ENCODE data around the gene AGBL3. TPM values are rescaled to one million over a fixed set of nuclear protein-coding genes. Genes with fewer than 3 reads are reported as not detected.

AGBL3 gene
- polyA plus RNA-seq, 1 experiment, result 0.32 TPM

DNA sequence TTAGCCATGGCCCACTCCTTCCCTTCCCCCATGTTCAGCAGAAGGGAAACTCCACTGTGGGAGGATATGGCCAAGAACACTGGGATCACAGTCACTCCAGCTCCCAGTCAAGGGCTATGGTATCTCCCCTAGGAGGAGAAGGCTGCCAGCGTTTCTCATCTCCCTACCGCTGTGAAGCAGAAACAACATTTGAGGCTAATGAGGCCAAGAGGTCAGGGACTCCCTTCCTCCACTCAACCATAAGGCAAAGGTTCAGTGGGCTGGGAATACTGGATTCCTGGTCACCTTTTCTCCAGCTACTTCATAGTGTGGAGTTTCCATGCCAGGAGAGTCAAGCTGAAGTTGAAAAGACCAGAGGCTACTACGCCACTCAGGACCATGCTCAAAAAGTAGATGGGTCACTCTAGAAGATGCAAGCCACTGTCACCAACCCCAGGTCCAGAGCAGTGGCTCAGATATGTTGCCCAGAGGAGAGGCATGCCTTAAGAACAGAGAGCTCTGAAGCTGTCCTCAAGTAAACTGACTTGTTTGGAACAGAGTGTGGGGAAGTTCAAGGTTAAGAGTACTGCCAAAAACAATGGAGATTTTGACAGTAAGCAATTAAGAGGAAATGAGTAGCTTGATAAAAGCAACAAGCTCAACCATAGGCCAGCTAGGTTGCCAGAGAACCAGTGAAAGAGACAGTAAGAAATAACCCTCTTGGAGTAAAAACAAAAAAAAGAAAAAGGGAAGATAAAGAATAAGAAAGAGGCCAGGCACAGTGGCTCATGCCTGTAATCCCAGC, 157.8 kb downstream of the AGBL3 start:
- no peaks in the 10 kb centered on the region for H3K27me3 ChIP-seq (ENCODE audit: control insufficient read depth, insufficient read depth, low read length)
- ChIA-PET POLR2A (no interaction called here), CTCF (no interaction called here)
- TF ChIP-seq, protein P1, sequence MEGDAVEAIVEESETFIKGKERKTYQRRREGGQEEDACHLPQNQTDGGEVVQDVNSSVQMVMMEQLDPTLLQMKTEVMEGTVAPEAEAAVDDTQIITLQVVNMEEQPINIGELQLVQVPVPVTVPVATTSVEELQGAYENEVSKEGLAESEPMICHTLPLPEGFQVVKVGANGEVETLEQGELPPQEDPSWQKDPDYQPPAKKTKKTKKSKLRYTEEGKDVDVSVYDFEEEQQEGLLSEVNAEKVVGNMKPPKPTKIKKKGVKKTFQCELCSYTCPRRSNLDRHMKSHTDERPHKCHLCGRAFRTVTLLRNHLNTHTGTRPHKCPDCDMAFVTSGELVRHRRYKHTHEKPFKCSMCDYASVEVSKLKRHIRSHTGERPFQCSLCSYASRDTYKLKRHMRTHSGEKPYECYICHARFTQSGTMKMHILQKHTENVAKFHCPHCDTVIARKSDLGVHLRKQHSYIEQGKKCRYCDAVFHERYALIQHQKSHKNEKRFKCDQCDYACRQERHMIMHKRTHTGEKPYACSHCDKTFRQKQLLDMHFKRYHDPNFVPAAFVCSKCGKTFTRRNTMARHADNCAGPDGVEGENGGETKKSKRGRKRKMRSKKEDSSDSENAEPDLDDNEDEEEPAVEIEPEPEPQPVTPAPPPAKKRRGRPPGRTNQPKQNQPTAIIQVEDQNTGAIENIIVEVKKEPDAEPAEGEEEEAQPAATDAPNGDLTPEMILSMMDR (IDR thresholded peaks at IDR 0.05; ENCODE audit: insufficient read depth, low read depth, low read length), result no peak
- no peak overlapping the region for H3K4me3 ChIP-seq (ENCODE audit: low read depth, low read length)
- DNase-seq (ENCODE audit: low read depth), result no peak
- no peaks in the 10 kb centered on the region for H3K36me3 ChIP-seq (ENCODE audit: control insufficient read depth, insufficient read depth, low read length)

DNA sequence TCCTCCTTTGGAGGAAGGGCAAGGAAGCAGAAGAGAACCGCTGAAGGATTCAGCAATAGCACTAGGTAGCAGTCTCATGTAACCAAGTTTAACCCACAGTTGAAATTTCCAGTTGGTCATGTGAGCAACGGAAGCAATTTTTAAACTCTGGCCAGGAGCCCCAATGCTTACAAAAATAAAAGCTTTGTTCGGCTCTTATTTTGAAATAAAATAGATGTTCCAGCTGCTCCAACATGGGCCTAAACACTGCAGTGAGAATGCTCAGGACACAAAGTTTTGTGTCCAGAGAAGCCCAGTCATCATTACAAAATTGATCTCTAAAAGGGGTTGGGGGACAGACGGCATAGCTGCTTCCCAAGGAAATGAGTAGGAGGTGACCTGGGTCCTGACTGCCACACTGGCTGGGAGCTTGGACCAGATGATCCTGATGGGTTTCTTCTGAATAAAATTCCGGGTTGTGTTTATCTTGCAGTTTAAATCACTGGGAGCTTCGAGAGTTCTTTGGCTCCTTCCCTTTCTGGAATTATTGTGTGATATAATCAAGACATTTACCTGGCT, 161.1 kb downstream of the AGBL3 start:
- ChIA-PET POLR2A (no interaction called here), CTCF (interaction anchor here (1.0 to 1.3 kb wide), 5 partner anchors 9 to 161 kb away, joined by 3 to 5 read pairs (median 4); partner anchors contain the start of gene AGBL3)
- H3K27me3 ChIP-seq (ENCODE audit: control insufficient read depth, insufficient read depth, low read length), result no peaks in the 10 kb centered on the region
- H3K36me3 ChIP-seq (ENCODE audit: control insufficient read depth, insufficient read depth, low read length), result no peaks in the 10 kb centered on the region
- TF ChIP-seq, protein P1 (IDR thresholded peaks at IDR 0.05; ENCODE audit: insufficient read depth, low read depth, low read length), result no peak
- peak overlapping the region; percentile 29 for H3K4me3 ChIP-seq (ENCODE audit: low read depth, low read length)
- DNase-seq (ENCODE audit: low read depth), result no peak

DNA sequence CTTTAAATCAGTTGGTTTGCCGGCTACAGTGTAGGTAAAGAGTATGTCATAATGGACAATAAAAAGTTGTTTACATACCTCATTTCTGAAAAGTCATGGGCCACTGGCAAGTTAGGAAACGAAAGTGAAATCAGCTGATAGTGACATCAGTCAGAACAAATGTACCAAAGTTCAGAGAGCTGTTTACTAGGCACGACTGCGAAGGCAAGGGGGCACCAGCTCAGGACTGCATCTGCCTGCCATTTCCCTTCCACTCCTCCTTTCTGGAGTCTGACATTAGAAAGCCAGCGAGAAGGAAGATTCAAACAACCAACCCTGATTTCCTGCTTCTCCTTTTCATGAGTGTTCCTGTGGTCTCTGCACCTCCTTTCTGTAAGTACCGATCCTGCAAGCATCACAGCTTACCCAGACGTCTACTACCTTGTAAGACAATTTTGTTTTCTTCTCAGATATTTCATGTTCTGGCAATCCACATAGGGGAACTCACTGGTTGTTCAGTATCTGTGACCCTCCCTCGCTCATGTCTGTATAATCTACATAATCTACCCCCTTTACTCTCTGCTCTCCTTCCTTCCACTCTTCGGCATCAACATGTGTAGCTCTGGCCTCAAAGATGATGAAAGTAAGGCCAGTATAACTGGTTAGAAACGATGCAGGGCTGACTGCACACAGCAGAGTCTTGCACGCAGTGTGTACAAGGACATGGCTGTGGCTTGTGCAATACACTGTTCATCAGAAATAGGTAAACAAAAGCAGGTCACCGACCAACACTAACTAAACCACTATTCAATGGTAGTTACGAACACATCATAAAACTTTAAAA, 161.8 kb downstream of the AGBL3 start, which contains the start of gene TMEM140:
Gene TMEM140 (plus strand): TSS at position 174 of the 823 bp plus-strand sequence. CDS start 16,370 bp downstream, outside the sequence.
- TF ChIP-seq, protein P1 (IDR thresholded peaks at IDR 0.05; ENCODE audit: insufficient read depth, low read depth, low read length), result peak; percentile 31; the same call in 1 of the 2 replicates
- CTCF ChIA-PET, result interaction anchor here (1.0 to 1.3 kb wide), 5 partner anchors 9 to 162 kb away, joined by 3 to 5 read pairs (median 4); partner anchors contain the start of gene AGBL3
- DNase-seq (ENCODE audit: low read depth), result no peak
- POLR2A ChIA-PET, result no interaction called here
- H3K36me3 ChIP-seq (ENCODE audit: control insufficient read depth, insufficient read depth, low read length), result no peaks in the 10 kb centered on the region
- H3K27me3 ChIP-seq (ENCODE audit: control insufficient read depth, insufficient read depth, low read length), result no peaks in the 10 kb centered on the region
- peak within 1 kb of the TSS; percentile 29 for H3K4me3 ChIP-seq (ENCODE audit: low read depth, low read length)

DNA sequence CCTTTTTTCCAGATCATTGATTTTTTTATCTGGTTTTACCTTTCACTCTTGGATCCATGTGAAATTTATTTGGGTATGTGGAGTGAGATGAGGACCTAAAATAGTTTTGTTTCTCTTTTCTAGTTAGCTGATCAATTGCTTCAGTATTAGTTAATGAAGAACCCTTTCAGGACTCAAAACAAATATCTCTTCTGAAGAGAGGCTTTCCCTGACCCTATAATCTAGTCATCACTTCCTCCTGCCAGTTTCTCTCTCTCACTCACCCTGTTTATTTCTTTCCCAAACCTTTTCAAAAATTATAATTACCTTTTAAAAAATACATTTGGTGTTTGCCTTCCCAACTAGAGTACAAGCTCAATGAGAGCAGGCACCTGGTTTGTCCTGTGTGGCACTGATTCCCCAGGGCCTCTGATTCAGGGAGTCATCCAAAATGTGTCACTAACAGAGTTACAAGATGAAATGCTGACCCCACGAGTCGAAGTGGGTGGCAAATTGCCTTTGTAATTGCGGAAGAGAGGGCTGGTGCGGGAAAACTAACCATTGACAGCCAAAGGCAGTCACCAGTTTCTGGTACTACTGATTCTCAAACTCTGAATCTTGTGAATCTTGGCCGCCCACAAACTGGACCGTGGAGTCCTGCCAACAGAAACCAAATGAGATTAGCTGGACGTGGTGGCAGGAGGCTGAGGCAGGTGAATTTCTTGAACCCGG, 163.9 kb downstream of the AGBL3 start:
- no peaks in the 10 kb centered on the region for H3K36me3 ChIP-seq (ENCODE audit: control insufficient read depth, insufficient read depth, low read length)
- no peak for DNase-seq (ENCODE audit: low read depth)
- H3K4me3 ChIP-seq (ENCODE audit: low read depth, low read length), result no peak overlapping the region
- CTCF ChIA-PET, result no interaction called here
- POLR2A ChIA-PET, result no interaction called here
- H3K27me3 ChIP-seq (ENCODE audit: control insufficient read depth, insufficient read depth, low read length), result no peaks in the 10 kb centered on the region
- TF ChIP-seq, protein P1 (IDR thresholded peaks at IDR 0.05; ENCODE audit: insufficient read depth, low read depth, low read length), result no peak

All from BJ (cell line).